K562 (cell line): ENCODE measurements around the gene IL1RN. TPM values are rescaled to one million over a fixed set of nuclear protein-coding genes. Genes with fewer than 3 reads are reported as not detected.

Experiments
- CHD2 ChIP-seq: IDR thresholded peaks from 2 replicates; pipeline ENCODE4 v1.6.1; 2011; ENCODE audit warnings: low read depth, low read length
- COPS2 ChIP-seq: fragments of 450-650 bp; conservative IDR thresholded peaks from 2 replicates; pipeline ENCODE4 v1.6.1; 2016; ENCODE audit warnings: mild to moderate bottlenecking, moderate library complexity
- ETV6 ChIP-seq, 3 experiments: fragments of 150-350 bp in 1 of 3; sonication (generic) in 1 of 3; formaldehyde crosslinking in 1 of 3; IDR thresholded peaks; 2 replicates each; pipeline versions ENCODE4 v1.6.1 to v1.8.0; 2014 to 2022; ENCODE audit warnings: borderline replicate concordance in 2 of 3, low read depth in 2 of 3, antibody characterized with exemption in 1 of 3, low read length in 1 of 3, mild to moderate bottlenecking in 1 of 3, missing genetic modification reagents in 1 of 3
- KDM1A ChIP-seq, 2 experiments: fragments of 450-650 bp; IDR thresholded peaks; 2 replicates each; pipeline ENCODE4 v1.6.1; 2016; ENCODE audit warnings: mild to moderate bottlenecking in 2 of 2
- KLF6 ChIP-seq: fragments of 250-450 bp; sonication (Bioruptor Pico); IDR thresholded peaks from 2 replicates; pipeline ENCODE4 v1.4.0; 2020; ENCODE audit warnings: mild to moderate bottlenecking, moderate library complexity, borderline replicate concordance
- MBD2 ChIP-seq: sonication (generic); IDR thresholded peaks from 2 replicates; pipeline ENCODE4 v1.6.1; 2016; ENCODE audit warnings: low read depth, borderline replicate concordance
- MEIS2 ChIP-seq: fragments of 450-650 bp; IDR thresholded peaks from 2 replicates; pipeline ENCODE4 v1.6.1; 2014; ENCODE audit warnings: mild to moderate bottlenecking; ENCODE audit not compliant: partially characterized antibody
- PBX2 ChIP-seq, 2 experiments: IDR thresholded peaks in 1 of 2; conservative IDR thresholded peaks in 1 of 2; 2 replicates each; pipeline ENCODE4 v1.6.1; 2016; ENCODE audit warnings: low read depth in 2 of 2, mild to moderate bottlenecking in 1 of 2, missing compliant biosample characterization in 1 of 2, missing genetic modification characterization in 1 of 2, moderate library complexity in 1 of 2
- RFX7 ChIP-seq: fragments of 250-450 bp; sonication (Bioruptor Pico); IDR thresholded peaks from 2 replicates; pipeline ENCODE4 v1.5.1; 2021; ENCODE audit warnings: mild to moderate bottlenecking
- SAFB ChIP-seq: fragments of 200-400 bp; formaldehyde crosslinking; IDR thresholded peaks from 2 replicates; pipeline ENCODE4 v1.6.1; 2017; ENCODE audit warnings: low read depth, low read length, borderline replicate concordance
- SRSF1 ChIP-seq: fragments of 200-400 bp; formaldehyde crosslinking; IDR thresholded peaks from 2 replicates; pipeline ENCODE4 v1.6.1; 2017; ENCODE audit warnings: mild to moderate bottlenecking, low read depth, low read length, moderate library complexity
- USF2 ChIP-seq: sonication (generic); formaldehyde crosslinking; IDR thresholded peaks from 2 replicates; pipeline ENCODE4 v1.5.0; 2020; ENCODE audit warnings: missing genetic modification reagents
- ZBED1 ChIP-seq: IDR thresholded peaks from 2 replicates; pipeline ENCODE4 v1.6.1; 2014
- ZBTB2 ChIP-seq: fragments of 450-650 bp; IDR thresholded peaks from 2 replicates; pipeline ENCODE4 v1.6.1; 2016; ENCODE audit warnings: antibody characterized with exemption
- ZNF408 ChIP-seq: fragments of 250-450 bp; sonication (Bioruptor Pico); IDR thresholded peaks from 2 replicates; pipeline ENCODE4 v1.4.0; 2020; ENCODE audit warnings: low read depth, mild to moderate bottlenecking, moderate library complexity
- ZNF561 ChIP-seq: fragments of 450-650 bp; formaldehyde crosslinking; conservative IDR thresholded peaks from 2 replicates; pipeline ENCODE4 v1.4.0; 2020; ENCODE audit warnings: mild to moderate bottlenecking, moderate library complexity
- ZSCAN32 ChIP-seq: fragments of 450-650 bp; formaldehyde crosslinking; IDR thresholded peaks from 2 replicates; pipeline ENCODE4 v1.4.0; 2020; ENCODE audit warnings: mild to moderate bottlenecking, moderate library complexity
- polyA plus RNA-seq, 8 experiments: library from polyadenylated mRNA; depleted of rRNA in 4 of 8; stranded (reverse) in 5 of 8; unstranded in 3 of 8; fragments of >200 nt; fragmentation: Nextera tagmentation in 2 of 8; fragmentation: Illumina TruSeq in 1 of 8; extraction: Ambion mirVana in 2 of 8; extraction: Trizol in 1 of 8; gene quantifications; 2 replicates each; pipeline versions ENCODE4 v1.2.1 to v1.2.3, GENCODE V29; 2011 to 2014; ENCODE audit warnings: inconsistent platforms in 1 of 8, missing spikeins in 1 of 8
- total RNA-seq, 7 experiments: library from RNA; depleted of rRNA in 6 of 7; stranded (reverse); fragments of >200 nt in 6 of 7; fragmentation: Illumina TruSeq in 2 of 7; extraction: Trizol in 2 of 7; gene quantifications; 2 replicates each; pipeline versions ENCODE4 v1.2.1 to v1.2.3, GENCODE V29; 2011 to 2021; ENCODE audit warnings: low replicate concordance in 1 of 7

The IL1RN gene
- total and polyA plus RNA-seq, 9 of the 15 experiments (the other 6 are each of a cell fraction or from before 2014, with no cell fraction given) = 0.13 TPM; not detected in 8

GRCh38 chr2:113124181-113124961 is 3.0 kb upstream of the IL1RN start (continued):
- TF ChIP-seq RFX7 (CRISPR knock-in tag) (no peak), USF2 (peak; percentile 7; the same call in 1 of the 2 replicates), COPS2 (no peak), SAFB (no peak), CHD2 (no peak), PBX2 (CRISPR knock-in tag; IDR thresholded peaks at IDR 0.05; ENCODE audit: low read depth) (no peak; the same call in 1 of the 2 replicates), PBX2 (tag; conservative IDR thresholded peaks at IDR 0.05; ENCODE audit: low read depth) (peak; percentile 40; the same call in 1 of the 2 replicates), ZNF408 (CRISPR knock-in tag) (no peak), MEIS2 (peak; percentile 50), MBD2 (no peak), KLF6 (CRISPR knock-in tag) (no peak), ZNF561 (CRISPR knock-in tag) (no peak), SRSF1 (no peak), ETV6 (IDR thresholded peaks at IDR 0.05; ENCODE audit: borderline replicate concordance in 1 of 2, low read depth in 2 of 2, low read length in 1 of 2) (no peak), ETV6 (CRISPR knock-in tag; IDR thresholded peaks at IDR 0.05; ENCODE audit: borderline replicate concordance) (no peak), ZBED1 (no peak), ZSCAN32 (CRISPR knock-in tag) (no peak), ZBTB2 (no peak), KDM1A (IDR thresholded peaks at IDR 0.05) (peak; percentile 59 to 62; a peak in 2 of 4 replicates)
